Lower lobe of right lung (tissue), 2 donors: ENCODE measurements around the gene CCDC38. TPM values are rescaled to one million over a fixed set of nuclear protein-coding genes. Genes with fewer than 3 reads are reported as not detected.
A peak's percentile ranks its signal among the peaks of the same experiment; 100 is the strongest.

Experiments used
- ATAC-seq, 2 donors: fragments of 200-7000 bp; cut with Tn5 transposase; one replicate each; pipeline ENCODE4 v1.9.1; 2020 to 2022; ENCODE audit warnings: mild to moderate bottlenecking in 2 of 2, moderate library complexity in 2 of 2
- DNase-seq: peaks from one replicate; pipeline ENCODE4 v3.0.0-alpha.2; 2020
- H3K27ac ChIP-seq: fragments of 200-600 bp; one replicate; pipeline ENCODE4 v1.8.0; 2022
- H3K27me3 ChIP-seq: fragments of 200-600 bp; one replicate; pipeline ENCODE4 v1.8.0; 2022; ENCODE audit warnings: low read depth
- H3K36me3 ChIP-seq: fragments of 200-600 bp; one replicate; pipeline ENCODE4 v1.8.0; 2022; ENCODE audit warnings: mild to moderate bottlenecking
- H3K4me1 ChIP-seq: fragments of 200-600 bp; one replicate; pipeline ENCODE4 v1.8.0; 2022
- H3K4me3 ChIP-seq: fragments of 200-600 bp; one replicate; pipeline ENCODE4 v1.8.0; 2022; ENCODE audit warnings: mild to moderate bottlenecking
- H3K9me3 ChIP-seq: fragments of 200-600 bp; one replicate; pipeline ENCODE4 v1.8.0; 2022
- CTCF ChIP-seq: fragments of 200-600 bp; IDR thresholded peaks from one replicate; pipeline ENCODE4 v1.8.0; 2022; ENCODE audit warnings: antibody characterized with exemption, mild to moderate bottlenecking
- intact Hi-C: fragments of 100-400 bp; cut with DNase I; formaldehyde crosslinking; loops from one replicate; pipeline ENCODE4 v1.11.0; 2022
- total RNA-seq: library from RNA; stranded (reverse); fragmentation: NEBNext Ultra II Directional; extraction: Animal tissue kit (Norgen Biotek cat#: 25700); gene quantifications from one replicate; pipeline ENCODE4 v1.2.1, GENCODE V29; 2021
- donor health status: DM: no; HTN: yes; CAD: no; lungs with severe emphysema.

CCDC38 gene
- total RNA-seq, 1 donor from 2014 or later = 0.24 TPM

GRCh38 chr12:95942101-95942523, 302 bp downstream of the CCDC38 start:
- ATAC-seq (no peak), DNase-seq (no peak)
- intact Hi-C loops = no loop called here
- peak overlapping the region; percentile 84 for H3K27ac ChIP-seq
- H3K4me1 ChIP-seq = peaks cover 7% of the 10 kb centered on the region
- H3K9me3 ChIP-seq = no peaks in the 10 kb centered on the region
- no peak for TF ChIP-seq CTCF
- H3K36me3 ChIP-seq = no peaks in the 10 kb centered on the region
- H3K4me3 ChIP-seq = peak overlapping the region; percentile 94
- H3K27me3 ChIP-seq = no peaks in the 10 kb centered on the region

- no peak for TF ChIP-seq CTCF
- DNase-seq (no peak), ATAC-seq (no peak)
- Histone ChIP-seq H3K9me3 (no peaks in the 10 kb centered on the region), H3K27me3 (no peaks in the 10 kb centered on the region), H3K4me3 (no peak overlapping the region), H3K36me3 (no peaks in the 10 kb centered on the region), H3K4me1 (peaks cover 7% of the 10 kb centered on the region), H3K27ac (no peak overlapping the region)
- intact Hi-C loops = no loop called here
These were observed 1.9 kb downstream of the CCDC38 start for GRCh38 chr12:95940514-95940913.

- Histone ChIP-seq H3K36me3 (no peaks in the 10 kb centered on the region), H3K9me3 (no peaks in the 10 kb centered on the region), H3K4me3 (no peak overlapping the region), H3K27ac (no peak overlapping the region), H3K4me1 (no peaks in the 10 kb centered on the region), H3K27me3 (no peaks in the 10 kb centered on the region)
- DNase-seq (no peak), ATAC-seq (no peak)
- no peak for TF ChIP-seq CTCF
- intact Hi-C loops = no loop called here
These were observed 20.2 kb downstream of the CCDC38 start for GRCh38 chr12:95922231-95922630.

- peak in 1 of 2 donors; percentile 48 for ATAC-seq
- no peaks in the 10 kb centered on the region for H3K36me3 ChIP-seq
- intact Hi-C loops = no loop called here
- H3K4me1 ChIP-seq = no peaks in the 10 kb centered on the region
- H3K4me3 ChIP-seq = no peak overlapping the region
- no peak for DNase-seq
- H3K27ac ChIP-seq = no peak overlapping the region
- no peaks in the 10 kb centered on the region for H3K27me3 ChIP-seq
- TF ChIP-seq CTCF = no peak
- no peaks in the 10 kb centered on the region for H3K9me3 ChIP-seq
These were observed 23.3 kb downstream of the CCDC38 start for GRCh38 chr12:95919110-95919509.

GRCh38 chr12:95918194-95918993, 24.0 kb downstream of the CCDC38 start:
- DNase-seq = no peak
- Histone ChIP-seq H3K27me3 (no peaks in the 10 kb centered on the region), H3K36me3 (no peaks in the 10 kb centered on the region), H3K9me3 (no peaks in the 10 kb centered on the region), H3K4me1 (no peaks in the 10 kb centered on the region), H3K4me3 (no peak overlapping the region), H3K27ac (no peak overlapping the region)
- peak; percentile 90 to 93 for ATAC-seq
- intact Hi-C loops = no loop called here
- TF ChIP-seq CTCF = peak; percentile 77
